HFFc6 (cell line): Measurements from ENCODE around the gene MYF6. TPM values are rescaled to one million over a fixed set of nuclear protein-coding genes. Genes with fewer than 3 reads are reported as not detected.

Experiments used
- DNase-seq: peaks from one replicate; pipeline ENCODE4 v3.0.0-alpha.2; 2018
- H3K27ac Mint-ChIP-seq: 2 replicates; pipeline ENCODE4 v1.8.0; 2020; ENCODE audit warnings: mild to moderate bottlenecking, mixed read lengths
- H3K27me3 Mint-ChIP-seq: 2 replicates; pipeline ENCODE4 v1.8.0; 2021; ENCODE audit warnings: mild to moderate bottlenecking, moderate library complexity, mixed read lengths; ENCODE audit not compliant: insufficient read depth
- H3K36me3 Mint-ChIP-seq: 2 replicates; pipeline ENCODE4 v1.8.0; 2021; ENCODE audit warnings: low read depth, mixed read lengths
- H3K4me1 Mint-ChIP-seq: 2 replicates; pipeline ENCODE4 v1.8.0; 2020; ENCODE audit warnings: low read depth, mixed read lengths
- H3K4me3 Mint-ChIP-seq: 2 replicates; pipeline ENCODE4 v1.8.0; 2020; ENCODE audit warnings: mild to moderate bottlenecking, moderate library complexity, mixed read lengths
- H3K9me3 Mint-ChIP-seq: 2 replicates; pipeline ENCODE4 v1.8.0; 2020; ENCODE audit warnings: mild to moderate bottlenecking, mixed read lengths
- CTCF ChIP-seq: fragments of 200-600 bp; sonication (generic); IDR thresholded peaks from 2 replicates; pipeline ENCODE4 v1.5.0; 2021; ENCODE audit warnings: antibody characterized with exemption, mild to moderate bottlenecking
- total RNA-seq, 6 experiments: library from RNA; stranded (reverse); fragmentation: NEBNext Ultra II Directional; extraction: Animal tissue kit (Norgen Biotek cat#: 25700); gene quantifications; 2 replicates in 1 of 6; 3 replicates in 5 of 6; pipeline ENCODE4 v1.2.3, GENCODE V29; 2021

The MYF6 gene
- total RNA-seq, 6 experiments from 2014 or later: not detected

GRCh38 chr12:80684077-80684495 lies 23.3 kb upstream of the MYF6 start:
- Mint-ChIP-seq H3K9me3 (no peaks in the 10 kb centered on the region), H3K4me1 (peaks cover 6% of the 10 kb centered on the region; the same call in 1 of the 2 replicates), H3K36me3 (no peaks in the 10 kb centered on the region), H3K27ac (no peak overlapping the region), H3K27me3 (no peaks in the 10 kb centered on the region), H3K4me3 (no peak overlapping the region)
- no peak for TF ChIP-seq CTCF
- no peak for DNase-seq

GRCh38 chr12:80690090-80690489 lies 17.3 kb upstream of the MYF6 start:
- Mint-ChIP-seq H3K9me3 (no peaks in the 10 kb centered on the region), H3K4me1 (no peaks in the 10 kb centered on the region), H3K36me3 (no peaks in the 10 kb centered on the region), H3K27ac (no peak overlapping the region), H3K4me3 (no peak overlapping the region), H3K27me3 (no peaks in the 10 kb centered on the region)
- DNase-seq: no peak
- no peak for TF ChIP-seq CTCF

GRCh38 chr12:80690513-80690912 lies 16.9 kb upstream of the MYF6 start:
- Mint-ChIP-seq H3K9me3 (no peaks in the 10 kb centered on the region), H3K4me3 (no peak overlapping the region), H3K4me1 (no peaks in the 10 kb centered on the region), H3K36me3 (no peaks in the 10 kb centered on the region), H3K27me3 (no peaks in the 10 kb centered on the region), H3K27ac (no peak overlapping the region)
- TF ChIP-seq CTCF: no peak
- no peak for DNase-seq

GRCh38 chr12:80692114-80692513 lies 15.3 kb upstream of the MYF6 start:
- Mint-ChIP-seq H3K27me3 (no peaks in the 10 kb centered on the region), H3K9me3 (no peaks in the 10 kb centered on the region), H3K27ac (no peak overlapping the region), H3K4me3 (no peak overlapping the region), H3K4me1 (no peaks in the 10 kb centered on the region), H3K36me3 (no peaks in the 10 kb centered on the region)
- TF ChIP-seq CTCF: no peak
- no peak for DNase-seq

GRCh38 chr12:80697270-80697887 lies 10.1 kb upstream of the MYF6 start:
- no peak overlapping the region for H3K27ac Mint-ChIP-seq
- DNase-seq: no peak

More at GRCh38 chr12:80697270-80697887, 10.1 kb upstream of the MYF6 start:
- TF ChIP-seq CTCF: no peak
- H3K9me3 Mint-ChIP-seq: no peaks in the 10 kb centered on the region
- H3K27me3 Mint-ChIP-seq: no peaks in the 10 kb centered on the region; the same call in 1 of the 2 replicates
- H3K4me1 Mint-ChIP-seq: peaks cover 21% of the 10 kb centered on the region
- H3K4me3 Mint-ChIP-seq: no peak overlapping the region
- no peaks in the 10 kb centered on the region for H3K36me3 Mint-ChIP-seq
